WTC11 (cell line): Measurements from ENCODE around the gene ZNF273. TPM values are rescaled to one million over a fixed set of nuclear protein-coding genes. Genes with fewer than 3 reads are reported as not detected.

ENCODE experiments used
- AR ChIP-seq: fragments of 250-450 bp; sonication (Bioruptor Pico); IDR thresholded peaks from 2 replicates; pipeline ENCODE4 v1.9.0; 2021; ENCODE audit warnings: mild to moderate bottlenecking
- CBFB ChIP-seq: sonication (generic); formaldehyde crosslinking; IDR thresholded peaks from 2 replicates; pipeline ENCODE4 v1.8.1; 2022; ENCODE audit warnings: mild to moderate bottlenecking, low read depth, missing genetic modification reagents
- CREM ChIP-seq: sonication (generic); formaldehyde crosslinking; IDR thresholded peaks from 2 replicates; pipeline ENCODE4 v1.8.1; 2022; ENCODE audit warnings: mild to moderate bottlenecking, missing genetic modification reagents, moderate library complexity
- ETV6 ChIP-seq: sonication (generic); formaldehyde crosslinking; IDR thresholded peaks from 2 replicates; pipeline ENCODE4 v1.8.1; 2022; ENCODE audit warnings: mild to moderate bottlenecking, missing genetic modification reagents
- FOXJ3 ChIP-seq: sonication (generic); formaldehyde crosslinking; IDR thresholded peaks from 2 replicates; pipeline ENCODE4 v1.9.0; 2021; ENCODE audit warnings: missing genetic modification reagents, mild to moderate bottlenecking, borderline replicate concordance
- FOXP4 ChIP-seq: sonication (generic); formaldehyde crosslinking; IDR thresholded peaks from 2 replicates; pipeline ENCODE4 v1.8.0; 2022; ENCODE audit warnings: mild to moderate bottlenecking, missing genetic modification reagents
- GTF2I ChIP-seq: fragments of 250-450 bp; sonication (Bioruptor Pico); conservative IDR thresholded peaks from 2 replicates; pipeline ENCODE4 v1.4.0; 2021; ENCODE audit warnings: mild to moderate bottlenecking
- MYBL2 ChIP-seq: sonication (generic); formaldehyde crosslinking; IDR thresholded peaks from 2 replicates; pipeline ENCODE4 v1.8.1; 2023; ENCODE audit warnings: mild to moderate bottlenecking, moderate library complexity, missing genetic modification reagents
- NR1H2 ChIP-seq: sonication (generic); formaldehyde crosslinking; IDR thresholded peaks from 2 replicates; pipeline ENCODE4 v1.9.0; 2021; ENCODE audit warnings: mild to moderate bottlenecking, moderate library complexity, missing genetic modification reagents
- NR2C2 ChIP-seq: sonication (generic); formaldehyde crosslinking; IDR thresholded peaks from 2 replicates; pipeline ENCODE4 v1.8.0; 2022; ENCODE audit warnings: mild to moderate bottlenecking, missing genetic modification reagents
- NR3C1 ChIP-seq: sonication (generic); formaldehyde crosslinking; conservative IDR thresholded peaks from 2 replicates; pipeline ENCODE4 v1.8.1; 2023; ENCODE audit warnings: low read depth, mild to moderate bottlenecking, missing genetic modification reagents
- PRRX2 ChIP-seq: fragments of 250-450 bp; sonication (Bioruptor Pico); IDR thresholded peaks from 2 replicates; pipeline ENCODE4 v1.8.0; 2021; ENCODE audit warnings: mild to moderate bottlenecking
- SOX15 ChIP-seq: fragments of 250-450 bp; sonication (Bioruptor Pico); IDR thresholded peaks from 2 replicates; pipeline ENCODE4 v1.9.0; 2021; ENCODE audit warnings: mild to moderate bottlenecking
- TEAD4 ChIP-seq: sonication (generic); formaldehyde crosslinking; IDR thresholded peaks from 2 replicates; pipeline ENCODE4 v1.8.0; 2022; ENCODE audit warnings: mild to moderate bottlenecking, missing genetic modification reagents
- TP53 ChIP-seq: sonication (generic); formaldehyde crosslinking; IDR thresholded peaks from 2 replicates; pipeline ENCODE4 v1.8.1; 2023; ENCODE audit warnings: mild to moderate bottlenecking, missing genetic modification reagents
- ZNF121 ChIP-seq: sonication (generic); formaldehyde crosslinking; IDR thresholded peaks from 2 replicates; pipeline ENCODE4 v1.8.0; 2023; ENCODE audit warnings: missing genetic modification reagents
- ZNF263 ChIP-seq: sonication (generic); formaldehyde crosslinking; IDR thresholded peaks from 2 replicates; pipeline ENCODE4 v1.8.1; 2022; ENCODE audit warnings: low read depth, mild to moderate bottlenecking, moderate library complexity, missing genetic modification reagents
- ZNF416 ChIP-seq: fragments of 250-450 bp; sonication (Bioruptor Pico); IDR thresholded peaks from 2 replicates; pipeline ENCODE4 v1.9.0; 2021; ENCODE audit warnings: mild to moderate bottlenecking, inconsistent platforms
- total RNA-seq: library from RNA; stranded (reverse); gene quantifications from 3 replicates; pipeline ENCODE4 v1.2.3, GENCODE V29; 2021
- TF ChIP-seq, protein P1 (sequence below): fragments of 250-450 bp; sonication (Bioruptor Pico); IDR thresholded peaks from 2 replicates; pipeline ENCODE4 v1.9.0; 2021; ENCODE audit warnings: mild to moderate bottlenecking, borderline replicate concordance
- TF ChIP-seq, protein P2 (sequence below): sonication (generic); formaldehyde crosslinking; IDR thresholded peaks from 2 replicates; pipeline ENCODE4 v1.8.1; 2023; ENCODE audit warnings: mild to moderate bottlenecking, moderate library complexity, missing genetic modification reagents
- TF ChIP-seq, protein P3 (sequence below): fragments of 250-450 bp; sonication (Bioruptor Pico); IDR thresholded peaks from 2 replicates; pipeline ENCODE4 v2.1.2; 2022; ENCODE audit warnings: mild to moderate bottlenecking, moderate library complexity
- TF ChIP-seq, protein P4 (sequence below): fragments of 200-600 bp; IDR thresholded peaks from 2 replicates; pipeline ENCODE4 v1.8.0; 2022; ENCODE audit warnings: antibody characterized with exemption
- TF ChIP-seq, protein P5 (sequence below): fragments of 250-450 bp; sonication (Bioruptor Pico); conservative IDR thresholded peaks from 2 replicates; pipeline ENCODE4 v1.9.0; 2021; ENCODE audit warnings: mild to moderate bottlenecking

The ZNF273 gene
- total RNA-seq, 1 experiment from 2014 or later = 12.1 TPM

DNA sequence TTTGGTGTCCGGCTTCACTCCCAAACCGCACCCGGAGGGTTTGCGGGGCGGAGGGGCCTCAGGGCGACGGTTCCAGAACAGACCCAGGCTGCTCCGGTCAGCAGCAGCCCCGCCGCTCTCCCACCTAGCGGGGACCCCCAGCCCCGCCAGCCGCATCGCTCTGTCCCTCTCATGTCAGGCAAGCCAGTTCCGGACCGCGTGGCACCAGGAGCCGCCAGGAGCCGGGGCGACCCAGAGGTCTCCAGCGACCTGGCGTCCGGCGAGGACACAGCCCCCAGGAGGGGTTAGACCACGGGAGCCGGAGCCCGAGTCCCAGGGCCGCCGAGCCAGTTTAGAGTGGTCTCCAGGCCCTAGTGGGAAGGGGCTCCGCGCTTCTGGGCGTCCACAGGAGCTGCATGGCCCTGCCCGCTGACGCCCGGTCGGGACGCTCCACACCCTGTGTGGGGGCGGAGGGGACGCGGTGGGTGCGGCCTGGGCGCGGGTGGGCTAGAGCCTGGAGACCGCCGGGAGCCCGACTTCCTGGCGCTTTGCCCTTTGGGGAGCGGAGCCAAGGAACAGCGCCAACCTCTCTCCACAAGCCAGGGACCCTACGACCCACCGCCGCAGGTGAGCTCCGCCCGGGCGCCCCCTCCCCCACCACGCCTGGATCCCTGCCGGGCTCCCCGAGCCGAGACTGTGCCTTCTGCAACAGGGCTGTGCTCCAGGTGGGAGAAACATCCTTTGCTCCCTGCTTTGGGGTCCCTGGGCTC, 44.4 kb downstream of the ZNF273 start (continued):
- no peak for TF ChIP-seq CBFB (CRISPR knock-in tag)
- TF ChIP-seq, protein P1, sequence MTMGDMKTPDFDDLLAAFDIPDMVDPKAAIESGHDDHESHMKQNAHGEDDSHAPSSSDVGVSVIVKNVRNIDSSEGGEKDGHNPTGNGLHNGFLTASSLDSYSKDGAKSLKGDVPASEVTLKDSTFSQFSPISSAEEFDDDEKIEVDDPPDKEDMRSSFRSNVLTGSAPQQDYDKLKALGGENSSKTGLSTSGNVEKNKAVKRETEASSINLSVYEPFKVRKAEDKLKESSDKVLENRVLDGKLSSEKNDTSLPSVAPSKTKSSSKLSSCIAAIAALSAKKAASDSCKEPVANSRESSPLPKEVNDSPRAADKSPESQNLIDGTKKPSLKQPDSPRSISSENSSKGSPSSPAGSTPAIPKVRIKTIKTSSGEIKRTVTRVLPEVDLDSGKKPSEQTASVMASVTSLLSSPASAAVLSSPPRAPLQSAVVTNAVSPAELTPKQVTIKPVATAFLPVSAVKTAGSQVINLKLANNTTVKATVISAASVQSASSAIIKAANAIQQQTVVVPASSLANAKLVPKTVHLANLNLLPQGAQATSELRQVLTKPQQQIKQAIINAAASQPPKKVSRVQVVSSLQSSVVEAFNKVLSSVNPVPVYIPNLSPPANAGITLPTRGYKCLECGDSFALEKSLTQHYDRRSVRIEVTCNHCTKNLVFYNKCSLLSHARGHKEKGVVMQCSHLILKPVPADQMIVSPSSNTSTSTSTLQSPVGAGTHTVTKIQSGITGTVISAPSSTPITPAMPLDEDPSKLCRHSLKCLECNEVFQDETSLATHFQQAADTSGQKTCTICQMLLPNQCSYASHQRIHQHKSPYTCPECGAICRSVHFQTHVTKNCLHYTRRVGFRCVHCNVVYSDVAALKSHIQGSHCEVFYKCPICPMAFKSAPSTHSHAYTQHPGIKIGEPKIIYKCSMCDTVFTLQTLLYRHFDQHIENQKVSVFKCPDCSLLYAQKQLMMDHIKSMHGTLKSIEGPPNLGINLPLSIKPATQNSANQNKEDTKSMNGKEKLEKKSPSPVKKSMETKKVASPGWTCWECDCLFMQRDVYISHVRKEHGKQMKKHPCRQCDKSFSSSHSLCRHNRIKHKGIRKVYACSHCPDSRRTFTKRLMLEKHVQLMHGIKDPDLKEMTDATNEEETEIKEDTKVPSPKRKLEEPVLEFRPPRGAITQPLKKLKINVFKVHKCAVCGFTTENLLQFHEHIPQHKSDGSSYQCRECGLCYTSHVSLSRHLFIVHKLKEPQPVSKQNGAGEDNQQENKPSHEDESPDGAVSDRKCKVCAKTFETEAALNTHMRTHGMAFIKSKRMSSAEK = no peak
- no peak for TF ChIP-seq GTF2I (CRISPR knock-in tag)
- no peak for TF ChIP-seq NR2C2 (CRISPR knock-in tag)
- TF ChIP-seq, protein P2, sequence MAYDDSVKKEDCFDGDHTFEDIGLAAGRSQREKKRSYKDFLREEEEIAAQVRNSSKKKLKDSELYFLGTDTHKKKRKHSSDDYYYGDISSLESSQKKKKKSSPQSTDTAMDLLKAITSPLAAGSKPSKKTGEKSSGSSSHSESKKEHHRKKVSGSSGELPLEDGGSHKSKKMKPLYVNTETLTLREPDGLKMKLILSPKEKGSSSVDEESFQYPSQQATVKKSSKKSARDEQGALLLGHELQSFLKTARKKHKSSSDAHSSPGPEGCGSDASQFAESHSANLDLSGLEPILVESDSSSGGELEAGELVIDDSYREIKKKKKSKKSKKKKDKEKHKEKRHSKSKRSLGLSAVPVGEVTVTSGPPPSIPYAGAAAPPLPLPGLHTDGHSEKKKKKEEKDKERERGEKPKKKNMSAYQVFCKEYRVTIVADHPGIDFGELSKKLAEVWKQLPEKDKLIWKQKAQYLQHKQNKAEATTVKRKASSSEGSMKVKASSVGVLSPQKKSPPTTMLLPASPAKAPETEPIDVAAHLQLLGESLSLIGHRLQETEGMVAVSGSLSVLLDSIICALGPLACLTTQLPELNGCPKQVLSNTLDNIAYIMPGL (CRISPR knock-in tag) = peak; percentile 26; the same call in 1 of the 2 replicates
- TF ChIP-seq TP53 (CRISPR knock-in tag) = no peak
- no peak for TF ChIP-seq SOX15 (CRISPR knock-in tag)
- TF ChIP-seq NR1H2 = no peak
- TF ChIP-seq CREM (CRISPR knock-in tag) = no peak
- TF ChIP-seq PRRX2 (CRISPR knock-in tag) = no peak
- no peak for TF ChIP-seq FOXJ3 (CRISPR knock-in tag)
- TF ChIP-seq, protein P3, sequence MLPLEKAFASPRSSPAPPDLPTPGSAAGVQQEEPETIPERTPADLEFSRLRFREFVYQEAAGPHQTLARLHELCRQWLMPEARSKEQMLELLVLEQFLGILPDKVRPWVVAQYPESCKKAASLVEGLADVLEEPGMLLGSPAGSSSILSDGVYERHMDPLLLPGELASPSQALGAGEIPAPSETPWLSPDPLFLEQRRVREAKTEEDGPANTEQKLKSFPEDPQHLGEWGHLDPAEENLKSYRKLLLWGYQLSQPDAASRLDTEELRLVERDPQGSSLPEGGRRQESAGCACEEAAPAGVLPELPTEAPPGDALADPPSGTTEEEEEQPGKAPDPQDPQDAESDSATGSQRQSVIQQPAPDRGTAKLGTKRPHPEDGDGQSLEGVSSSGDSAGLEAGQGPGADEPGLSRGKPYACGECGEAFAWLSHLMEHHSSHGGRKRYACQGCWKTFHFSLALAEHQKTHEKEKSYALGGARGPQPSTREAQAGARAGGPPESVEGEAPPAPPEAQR (CRISPR knock-in tag) = no peak
- TF ChIP-seq ZNF121 (CRISPR knock-in tag) = no peak
- no peak for TF ChIP-seq AR
- no peak for TF ChIP-seq TEAD4 (CRISPR knock-in tag)
- no peak for TF ChIP-seq ZNF416
- no peak for TF ChIP-seq MYBL2 (CRISPR knock-in tag)
- no peak for TF ChIP-seq NR3C1 (CRISPR knock-in tag)
- TF ChIP-seq, protein P4, sequence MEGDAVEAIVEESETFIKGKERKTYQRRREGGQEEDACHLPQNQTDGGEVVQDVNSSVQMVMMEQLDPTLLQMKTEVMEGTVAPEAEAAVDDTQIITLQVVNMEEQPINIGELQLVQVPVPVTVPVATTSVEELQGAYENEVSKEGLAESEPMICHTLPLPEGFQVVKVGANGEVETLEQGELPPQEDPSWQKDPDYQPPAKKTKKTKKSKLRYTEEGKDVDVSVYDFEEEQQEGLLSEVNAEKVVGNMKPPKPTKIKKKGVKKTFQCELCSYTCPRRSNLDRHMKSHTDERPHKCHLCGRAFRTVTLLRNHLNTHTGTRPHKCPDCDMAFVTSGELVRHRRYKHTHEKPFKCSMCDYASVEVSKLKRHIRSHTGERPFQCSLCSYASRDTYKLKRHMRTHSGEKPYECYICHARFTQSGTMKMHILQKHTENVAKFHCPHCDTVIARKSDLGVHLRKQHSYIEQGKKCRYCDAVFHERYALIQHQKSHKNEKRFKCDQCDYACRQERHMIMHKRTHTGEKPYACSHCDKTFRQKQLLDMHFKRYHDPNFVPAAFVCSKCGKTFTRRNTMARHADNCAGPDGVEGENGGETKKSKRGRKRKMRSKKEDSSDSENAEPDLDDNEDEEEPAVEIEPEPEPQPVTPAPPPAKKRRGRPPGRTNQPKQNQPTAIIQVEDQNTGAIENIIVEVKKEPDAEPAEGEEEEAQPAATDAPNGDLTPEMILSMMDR = no peak
- TF ChIP-seq FOXP4 (CRISPR knock-in tag) = no peak
- TF ChIP-seq, protein P5, sequence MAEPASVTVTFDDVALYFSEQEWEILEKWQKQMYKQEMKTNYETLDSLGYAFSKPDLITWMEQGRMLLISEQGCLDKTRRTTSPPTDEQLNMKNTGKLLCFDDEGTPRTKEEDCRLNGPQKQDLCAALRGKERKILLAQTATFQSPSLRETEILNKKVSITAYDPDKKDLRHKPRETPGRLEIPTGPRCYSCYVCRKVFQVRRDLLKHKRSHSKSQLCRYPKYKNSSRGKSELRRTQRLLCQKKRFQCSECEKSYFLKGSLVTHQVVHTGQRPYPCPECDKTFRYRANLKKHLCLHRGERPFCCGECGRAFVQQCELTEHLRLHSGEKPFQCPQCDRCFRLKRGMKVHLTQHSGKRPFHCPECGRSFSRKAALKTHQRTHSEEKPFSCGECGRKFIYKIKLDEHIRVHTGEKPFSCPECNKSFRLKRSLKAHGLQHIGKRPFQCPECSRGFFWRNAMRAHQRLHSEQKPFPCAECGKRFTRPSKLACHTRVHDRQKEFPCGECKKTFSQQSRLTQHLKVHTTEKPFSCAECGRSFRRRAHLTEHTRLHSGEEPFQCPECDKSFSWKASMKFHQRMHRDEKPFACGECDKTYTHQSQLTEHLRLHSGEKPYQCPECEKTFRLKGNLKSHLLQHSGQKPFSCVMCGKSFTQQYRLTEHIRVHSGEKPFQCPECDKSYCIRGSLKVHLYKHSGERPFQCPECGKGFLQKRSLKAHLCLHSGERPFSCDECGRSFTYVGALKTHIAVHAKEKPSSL (CRISPR knock-in tag) = no peak
- no peak for TF ChIP-seq ZNF263
- TF ChIP-seq ETV6 (CRISPR knock-in tag) = no peak
